ENCODE results near the gene PRKCE. TPM values are rescaled to one million over a fixed set of nuclear protein-coding genes. Genes with fewer than 3 reads are reported as not detected.

The PRKCE gene
- total RNA-seq, 1 experiment from 2014 or later, result 14.8 TPM

DNA sequence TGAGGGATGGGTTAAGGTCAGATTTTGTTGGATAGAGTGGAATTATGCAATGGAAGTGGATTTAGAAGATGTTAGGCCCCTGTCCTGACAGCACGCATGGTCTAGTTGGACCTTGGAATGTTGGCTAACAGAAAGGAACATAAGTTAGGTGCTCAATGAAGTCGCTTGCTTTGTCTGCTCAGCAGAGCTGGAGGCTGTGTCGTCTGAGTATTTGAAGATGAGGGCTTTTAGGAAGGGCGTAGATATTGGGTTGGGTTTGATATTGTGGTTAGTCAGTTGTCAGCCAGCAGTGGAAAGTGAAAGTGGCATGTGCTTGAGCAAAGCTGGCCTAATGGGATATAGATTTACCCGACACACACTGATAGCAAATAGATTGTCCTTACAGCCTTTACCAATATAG lies 239.3 kb downstream of the PRKCE start:
- H3K9ac ChIP-seq (ENCODE audit: low read length), result no peak overlapping the region
- CTCF ChIA-PET, result no interaction called here
- H2AFZ ChIP-seq (ENCODE audit: low read depth, low read length, poor library complexity, severe bottlenecking), result no peak overlapping the region
- H3K27me3 ChIP-seq (ENCODE audit: insufficient read depth, low read length), result no peaks in the 10 kb centered on the region
- no TSS peak for BruUV-seq (replicated peaks)
- POLR2A ChIA-PET, result no interaction called here
- H4K20me1 ChIP-seq (ENCODE audit: insufficient read depth), result no peaks in the 10 kb centered on the region
- H3K27ac ChIP-seq (ENCODE audit: low read depth, low read length), result no peak overlapping the region
- H3K36me3 ChIP-seq (ENCODE audit: control insufficient read depth in 1 of 2, insufficient read depth in 2 of 2, low read length in 2 of 2), result no peaks in the 10 kb centered on the region
- TF ChIP-seq EGR1 (IDR thresholded peaks at IDR 0.05; ENCODE audit: low read depth) (no peak), TCF7L2 (IDR thresholded peaks at IDR 0.05; ENCODE audit: borderline replicate concordance, extremely low read depth, insufficient read depth, insufficient read length) (no peak), SIN3A (IDR thresholded peaks at IDR 0.05; ENCODE audit: low read depth) (no peak), EZH2 (IDR thresholded peaks at IDR 0.05) (no peak), SRF (IDR thresholded peaks at IDR 0.05; ENCODE audit: low read depth) (no peak), YY1 (IDR thresholded peaks at IDR 0.05; ENCODE audit: extremely low read depth, insufficient replicate concordance, low read depth, low read length) (no peak), ZNF274 (IDR thresholded peaks at IDR 0.05; ENCODE audit: low read depth, low read length) (no peak)
- TF ChIP-seq, protein P1, sequence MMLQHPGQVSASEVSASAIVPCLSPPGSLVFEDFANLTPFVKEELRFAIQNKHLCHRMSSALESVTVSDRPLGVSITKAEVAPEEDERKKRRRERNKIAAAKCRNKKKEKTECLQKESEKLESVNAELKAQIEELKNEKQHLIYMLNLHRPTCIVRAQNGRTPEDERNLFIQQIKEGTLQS (IDR thresholded peaks at IDR 0.05), result no peak
- TF ChIP-seq, protein P2, sequence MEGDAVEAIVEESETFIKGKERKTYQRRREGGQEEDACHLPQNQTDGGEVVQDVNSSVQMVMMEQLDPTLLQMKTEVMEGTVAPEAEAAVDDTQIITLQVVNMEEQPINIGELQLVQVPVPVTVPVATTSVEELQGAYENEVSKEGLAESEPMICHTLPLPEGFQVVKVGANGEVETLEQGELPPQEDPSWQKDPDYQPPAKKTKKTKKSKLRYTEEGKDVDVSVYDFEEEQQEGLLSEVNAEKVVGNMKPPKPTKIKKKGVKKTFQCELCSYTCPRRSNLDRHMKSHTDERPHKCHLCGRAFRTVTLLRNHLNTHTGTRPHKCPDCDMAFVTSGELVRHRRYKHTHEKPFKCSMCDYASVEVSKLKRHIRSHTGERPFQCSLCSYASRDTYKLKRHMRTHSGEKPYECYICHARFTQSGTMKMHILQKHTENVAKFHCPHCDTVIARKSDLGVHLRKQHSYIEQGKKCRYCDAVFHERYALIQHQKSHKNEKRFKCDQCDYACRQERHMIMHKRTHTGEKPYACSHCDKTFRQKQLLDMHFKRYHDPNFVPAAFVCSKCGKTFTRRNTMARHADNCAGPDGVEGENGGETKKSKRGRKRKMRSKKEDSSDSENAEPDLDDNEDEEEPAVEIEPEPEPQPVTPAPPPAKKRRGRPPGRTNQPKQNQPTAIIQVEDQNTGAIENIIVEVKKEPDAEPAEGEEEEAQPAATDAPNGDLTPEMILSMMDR (IDR thresholded peaks at IDR 0.05 in 2 of 3, conservative IDR thresholded peaks at IDR 0.05 in 1 of 3; ENCODE audit: borderline replicate concordance in 1 of 3, insufficient read depth in 1 of 3, low read depth in 2 of 3, low read length in 2 of 3), result no peak
- TF ChIP-seq, protein P3, sequence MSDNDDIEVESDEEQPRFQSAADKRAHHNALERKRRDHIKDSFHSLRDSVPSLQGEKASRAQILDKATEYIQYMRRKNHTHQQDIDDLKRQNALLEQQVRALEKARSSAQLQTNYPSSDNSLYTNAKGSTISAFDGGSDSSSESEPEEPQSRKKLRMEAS (IDR thresholded peaks at IDR 0.05), result no peak
- no peaks in the 10 kb centered on the region for H3K9me2 ChIP-seq (ENCODE audit: insufficient read depth)
- H3K9me3 ChIP-seq (ENCODE audit: control insufficient read depth in 1 of 2, insufficient read depth in 1 of 2, low read depth in 1 of 2, low read length in 2 of 2), result no peaks in the 10 kb centered on the region
- RAD21 ChIA-PET (ENCODE audit: low non-redundant PET in 1 of 2, low total read pairs in 2 of 2, uncharacterized antibody in 2 of 2, unreplicated experiment in 2 of 2), result no interaction called here
- no peak for DNase-seq (ENCODE audit: low read depth, low spot score)
- H3K4me3 ChIP-seq (replicated peaks in 1 of 2; ENCODE audit: low read depth in 1 of 2, low read length in 2 of 2), result no peak overlapping the region
- ATAC-seq, result no peak
- intact Hi-C loops (cut with micrococcal nuclease), result no loop called here
- H3K4me1 ChIP-seq (ENCODE audit: control insufficient read depth in 1 of 2, insufficient read depth in 2 of 2, low read length in 2 of 2), result no peaks in the 10 kb centered on the region
- H3K4me2 ChIP-seq (ENCODE audit: low read length), result no peak overlapping the region
- no peaks in the 10 kb centered on the region; the same call in 1 of the 2 replicates for H3K79me2 ChIP-seq (ENCODE audit: insufficient read depth, low read length)
